ENCODE measurements around the gene STARD5. TPM values are rescaled to one million over a fixed set of nuclear protein-coding genes. Genes with fewer than 3 reads are reported as not detected.

STARD5 gene
- total and polyA plus RNA-seq, 2 donors = 15.9 to 25.5 TPM

DNA sequence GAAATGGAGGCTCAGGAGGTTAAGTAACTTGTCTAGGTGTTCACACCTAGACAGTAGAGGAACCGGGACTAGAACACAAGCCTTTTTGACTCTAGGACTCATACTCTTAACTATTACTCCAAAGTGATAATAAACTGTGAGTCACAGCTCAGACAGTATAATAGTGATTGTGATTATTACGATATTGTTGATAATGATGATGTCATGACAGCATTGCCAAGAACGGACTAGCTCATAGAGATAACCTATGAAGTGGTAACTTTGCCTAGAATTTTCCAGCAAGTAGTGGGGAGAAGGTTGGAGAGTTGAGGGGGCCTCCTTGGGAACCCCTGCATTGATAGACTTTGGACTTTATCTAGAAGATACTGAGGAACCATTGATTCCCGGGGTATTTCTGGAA lies 34.0 kb downstream of the STARD5 start:
- 83% methylated on average over 4 of the region's 4 CpGs for WGBS

GRCh38 chr15:81288616-81289015 lies 35.3 kb downstream of the STARD5 start:
- Histone ChIP-seq H3K36me3 (ENCODE audit: insufficient read depth) (no peaks in the 10 kb centered on the region), H3K4me3 (ENCODE audit: low read depth, low read length) (no peak overlapping the region), H3K27ac (ENCODE audit: low read depth) (no peak overlapping the region), H3K4me1 (ENCODE audit: insufficient read depth) (no peaks in the 10 kb centered on the region)
- no peak for DNase-seq (ENCODE audit: extremely low spot score)
- WGBS = 85% methylated on average over 8 of the region's 8 CpGs

More for the DNA sequence above, 34.0 kb downstream of the STARD5 start:
- DNase-seq (ENCODE audit: extremely low spot score) = no peak
- no peaks in the 10 kb centered on the region for H3K36me3 ChIP-seq (ENCODE audit: insufficient read depth)
- no peak overlapping the region for H3K27ac ChIP-seq (ENCODE audit: low read depth)
- H3K4me1 ChIP-seq (ENCODE audit: insufficient read depth) = no peaks in the 10 kb centered on the region
- H3K4me3 ChIP-seq (ENCODE audit: low read depth, low read length) = no peak overlapping the region

GRCh38 chr15:81288040-81288439 lies 35.9 kb downstream of the STARD5 start:
- H3K36me3 ChIP-seq (ENCODE audit: insufficient read depth) = no peaks in the 10 kb centered on the region
- WGBS = 97% methylated on average over 3 of the region's 3 CpGs
- no peak overlapping the region for H3K4me3 ChIP-seq (ENCODE audit: low read depth, low read length)
- H3K27ac ChIP-seq (ENCODE audit: low read depth) = no peak overlapping the region
- no peaks in the 10 kb centered on the region for H3K4me1 ChIP-seq (ENCODE audit: insufficient read depth)
- no peak for DNase-seq (ENCODE audit: extremely low spot score)

DNA sequence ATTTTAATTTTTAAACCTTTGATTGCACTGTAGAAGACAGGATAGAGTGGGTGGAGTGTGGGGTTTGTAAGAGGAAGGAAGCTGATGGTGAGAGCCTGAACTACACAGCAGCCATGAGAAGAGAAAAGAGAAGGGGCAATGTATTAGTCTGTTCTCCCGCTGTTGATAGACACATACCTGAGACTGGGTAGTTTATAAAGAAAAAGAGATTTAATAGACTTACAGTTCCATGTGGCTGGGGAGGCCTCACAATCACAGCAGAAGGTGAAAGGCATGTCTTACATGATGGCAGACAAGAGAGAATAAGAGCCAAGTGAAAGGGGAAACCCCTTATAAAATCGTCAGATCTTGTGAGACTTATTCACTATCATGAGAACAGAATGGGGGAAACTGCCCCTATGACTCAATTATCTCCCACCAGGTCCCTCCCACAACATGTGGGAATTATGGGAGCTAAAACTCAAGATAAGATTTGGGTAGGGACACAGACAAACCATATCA lies 37.3 kb downstream of the STARD5 start:
- Histone ChIP-seq H3K4me3 (ENCODE audit: low read depth, low read length) (no peak overlapping the region), H3K27ac (ENCODE audit: low read depth) (no peak overlapping the region), H3K4me1 (ENCODE audit: insufficient read depth) (no peaks in the 10 kb centered on the region), H3K36me3 (ENCODE audit: insufficient read depth) (no peaks in the 10 kb centered on the region)
- WGBS = 87% methylated on average over 2 of the region's 2 CpGs
- DNase-seq (ENCODE audit: extremely low spot score) = no peak

DNA sequence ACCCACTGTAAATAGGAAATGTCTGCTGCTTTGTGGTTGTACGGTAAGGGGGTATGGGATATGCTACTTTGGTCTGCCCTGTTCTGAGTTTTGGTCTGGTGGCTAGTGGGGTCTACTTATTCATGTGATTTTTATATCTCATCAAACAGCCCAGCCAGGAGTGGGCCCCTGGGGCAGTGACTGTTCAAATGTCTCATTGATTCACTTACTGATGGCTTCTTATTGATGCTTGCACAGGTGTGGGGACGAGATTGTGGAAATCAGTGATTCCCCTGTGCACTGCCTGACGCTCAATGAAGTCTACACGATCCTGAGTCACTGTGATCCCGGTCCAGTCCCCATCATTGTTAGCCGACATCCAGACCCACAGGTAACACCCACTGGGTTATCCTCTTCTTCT lies 38.5 kb downstream of the STARD5 start:
- no peak overlapping the region for H3K4me3 ChIP-seq (ENCODE audit: low read depth, low read length)
- 96% methylated on average over 6 of the region's 6 CpGs for WGBS
- H3K4me1 ChIP-seq (ENCODE audit: insufficient read depth) = no peaks in the 10 kb centered on the region
- no peak for DNase-seq (ENCODE audit: extremely low spot score)
- H3K36me3 ChIP-seq (ENCODE audit: insufficient read depth) = no peaks in the 10 kb centered on the region
- H3K27ac ChIP-seq (ENCODE audit: low read depth) = no peak overlapping the region

GRCh38 chr15:81284256-81285031 lies 39.5 kb downstream of the STARD5 start:
- Histone ChIP-seq H3K4me1 (ENCODE audit: insufficient read depth) (peaks cover 3% of the 10 kb centered on the region), H3K27ac (ENCODE audit: low read depth) (no peak overlapping the region), H3K36me3 (ENCODE audit: insufficient read depth) (no peaks in the 10 kb centered on the region), H3K4me3 (ENCODE audit: low read depth, low read length) (no peak overlapping the region)
- 65% methylated on average over 5 of the region's 5 CpGs for WGBS
- DNase-seq (ENCODE audit: extremely low spot score) = no peak

GRCh38 chr15:81282911-81283310 lies 41.0 kb downstream of the STARD5 start:
- H3K27ac ChIP-seq (ENCODE audit: low read depth) = no peak overlapping the region
- H3K36me3 ChIP-seq (ENCODE audit: insufficient read depth) = no peaks in the 10 kb centered on the region
- DNase-seq (ENCODE audit: extremely low spot score) = no peak
- H3K4me1 ChIP-seq (ENCODE audit: insufficient read depth) = peaks cover 3% of the 10 kb centered on the region
- no peak overlapping the region for H3K4me3 ChIP-seq (ENCODE audit: low read depth, low read length)
- WGBS = 95% methylated on average over 5 of the region's 5 CpGs

DNA sequence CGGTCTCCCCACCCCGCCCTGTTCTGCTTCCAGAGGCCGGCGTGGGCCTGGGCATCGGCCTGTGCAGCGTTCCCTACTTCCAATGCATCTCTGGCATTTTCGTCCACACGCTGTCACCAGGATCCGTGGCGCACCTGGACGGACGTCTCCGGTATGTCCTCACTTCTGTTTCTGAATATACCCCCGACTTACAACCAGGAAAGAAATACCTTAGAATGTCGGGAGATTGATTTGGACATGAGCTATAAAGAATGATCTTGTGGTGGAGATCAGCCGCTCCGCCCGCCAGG lies 41.4 kb downstream of the STARD5 start:
- H3K4me1 ChIP-seq (ENCODE audit: insufficient read depth) = peaks cover 3% of the 10 kb centered on the region
- 92% methylated on average over 18 of the region's 18 CpGs for WGBS
- DNase-seq (ENCODE audit: extremely low spot score) = no peak
- no peaks in the 10 kb centered on the region for H3K36me3 ChIP-seq (ENCODE audit: insufficient read depth)
- no peak overlapping the region for H3K4me3 ChIP-seq (ENCODE audit: low read depth, low read length)
- no peak overlapping the region for H3K27ac ChIP-seq (ENCODE audit: low read depth)

DNA sequence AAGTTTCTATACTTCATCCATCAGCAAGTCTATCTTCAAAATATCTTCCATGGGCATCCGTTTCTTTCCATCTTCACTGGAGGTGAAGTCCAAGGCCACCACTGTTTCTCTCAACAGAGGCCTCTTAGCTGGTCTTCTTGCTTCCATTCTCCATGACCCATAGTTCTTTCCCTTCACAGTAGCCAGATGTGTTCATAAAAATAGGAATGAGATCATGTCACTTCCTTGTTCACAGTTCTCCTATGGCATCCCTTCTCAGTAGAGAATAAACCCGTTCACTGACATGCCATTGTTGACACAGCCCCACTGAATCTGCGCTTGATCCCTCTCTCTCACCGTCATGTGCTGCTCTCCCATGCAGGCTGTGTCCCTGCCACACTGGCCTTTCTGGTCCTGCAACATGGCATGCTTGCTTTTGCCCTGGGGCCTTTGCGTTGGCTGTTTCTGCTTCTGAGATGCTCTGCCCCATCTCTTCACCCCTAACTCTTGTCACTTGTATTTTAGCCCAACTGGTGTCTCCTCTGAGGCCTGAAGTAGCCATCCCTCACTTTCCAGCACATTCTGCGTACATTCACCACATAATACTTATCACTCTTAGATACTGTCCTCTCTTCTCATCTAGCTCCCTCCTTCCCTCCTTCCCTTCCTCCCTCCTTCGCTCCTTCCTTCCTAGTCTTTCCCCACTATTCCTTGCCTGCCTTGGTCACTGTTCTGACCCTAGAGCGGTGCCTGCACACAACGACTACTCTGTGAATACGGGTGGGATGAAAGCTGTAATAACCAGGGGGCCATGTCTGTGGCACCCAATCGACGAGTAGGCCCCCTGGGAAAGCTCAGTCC lies 42.0 kb downstream of the STARD5 start:
- no peaks in the 10 kb centered on the region for H3K36me3 ChIP-seq (ENCODE audit: insufficient read depth)
- 91% methylated on average over 12 of the region's 12 CpGs for WGBS
- DNase-seq (ENCODE audit: extremely low spot score) = no peak
- H3K4me3 ChIP-seq (ENCODE audit: low read depth, low read length) = no peak overlapping the region
- no peak overlapping the region for H3K27ac ChIP-seq (ENCODE audit: low read depth)
- H3K4me1 ChIP-seq (ENCODE audit: insufficient read depth) = peaks cover 3% of the 10 kb centered on the region

- Histone ChIP-seq H3K36me3 (ENCODE audit: insufficient read depth) (no peaks in the 10 kb centered on the region), H3K27ac (ENCODE audit: low read depth) (no peak overlapping the region), H3K4me3 (ENCODE audit: low read depth, low read length) (no peak overlapping the region), H3K4me1 (ENCODE audit: insufficient read depth) (peaks cover 3% of the 10 kb centered on the region)
- no peak for DNase-seq (ENCODE audit: extremely low spot score)
- 95% methylated on average over 3 of the region's 3 CpGs for WGBS
Measured at GRCh38 chr15:81281456-81281735, 42.5 kb downstream of the STARD5 start.

DNA sequence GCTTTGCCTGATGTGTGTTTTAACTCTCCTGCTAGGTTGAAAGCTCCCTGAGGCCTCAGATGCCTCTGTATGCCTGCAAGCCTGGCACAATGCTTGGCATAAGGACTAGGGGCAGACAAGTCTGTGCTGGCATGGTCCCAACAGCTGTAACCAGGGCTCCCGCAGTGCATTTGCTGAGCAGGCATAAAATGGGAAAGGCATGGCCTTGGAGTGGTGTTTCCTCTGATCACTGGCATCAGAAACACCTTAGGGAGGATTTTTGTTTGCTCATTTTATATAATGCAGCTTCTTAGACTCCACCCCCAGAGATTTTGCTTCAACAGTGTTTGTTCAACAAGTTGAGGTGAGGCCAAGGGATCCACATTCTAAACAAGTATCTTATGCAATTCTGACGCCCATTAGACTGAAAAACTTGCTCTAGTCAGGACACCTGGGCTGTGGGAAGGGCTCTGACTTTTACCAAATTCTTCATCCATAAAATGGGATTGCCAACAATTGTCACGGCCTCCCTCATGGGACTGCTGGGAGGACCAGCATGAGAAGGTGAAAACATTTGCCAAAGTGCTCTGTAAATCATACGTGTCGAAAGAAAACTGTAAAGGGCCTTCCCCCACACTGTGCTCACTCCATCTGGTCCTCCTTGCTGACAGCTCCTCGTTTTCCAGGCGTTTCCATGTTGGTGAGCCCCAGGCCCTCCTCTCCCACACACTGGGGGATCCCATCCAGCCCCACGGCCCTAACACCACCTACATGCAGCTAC lies 43.1 kb downstream of the STARD5 start:
- no peak overlapping the region for H3K4me3 ChIP-seq (ENCODE audit: low read depth, low read length)
- 77% methylated on average over 8 of the region's 8 CpGs for WGBS
- no peaks in the 10 kb centered on the region for H3K36me3 ChIP-seq (ENCODE audit: insufficient read depth)
- no peak overlapping the region for H3K27ac ChIP-seq (ENCODE audit: low read depth)
- peaks cover 3% of the 10 kb centered on the region for H3K4me1 ChIP-seq (ENCODE audit: insufficient read depth)
- DNase-seq (ENCODE audit: extremely low spot score) = no peak

DNA sequence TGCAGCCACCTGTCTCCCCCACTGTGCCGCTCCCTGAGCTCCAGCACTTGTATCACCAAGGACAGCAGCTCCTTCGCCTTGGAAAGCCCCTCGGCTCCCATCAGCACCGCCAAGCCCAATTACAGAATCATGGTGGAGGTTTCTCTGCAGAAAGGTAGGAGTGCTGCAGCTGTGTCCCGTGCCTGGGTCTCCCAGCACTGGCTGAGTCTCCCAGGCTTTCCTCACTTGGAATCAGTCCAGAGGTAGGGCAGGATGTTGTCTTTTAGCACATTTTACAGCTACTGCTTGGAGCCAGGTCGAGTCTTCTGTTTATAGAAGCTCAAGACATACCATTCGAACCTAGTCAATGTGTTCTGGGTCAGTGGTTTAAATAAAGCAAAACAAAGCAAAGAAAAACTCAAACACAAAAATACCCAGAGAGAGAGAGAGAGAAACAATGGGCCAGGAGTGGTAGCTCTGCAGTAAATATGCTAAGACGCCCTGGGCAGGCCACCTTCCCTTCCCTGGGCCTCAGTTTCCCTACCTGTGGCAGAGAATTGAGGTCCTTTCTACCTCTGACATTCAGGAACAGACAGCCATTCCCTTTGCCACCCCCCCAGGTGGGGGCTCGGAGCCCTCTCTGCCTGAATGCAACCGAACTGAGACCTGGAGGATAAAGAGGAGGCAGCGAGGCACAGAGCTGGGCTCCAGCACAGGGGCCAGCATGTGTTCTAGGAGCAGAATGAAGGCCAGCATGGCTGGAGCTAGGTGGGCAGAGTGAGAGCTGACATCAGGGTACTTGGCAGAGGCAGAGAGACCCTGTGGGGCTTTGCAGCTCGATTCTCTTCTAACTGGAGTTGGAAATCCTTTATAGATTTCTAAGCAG lies 44.1 kb downstream of the STARD5 start:
- Histone ChIP-seq H3K4me1 (ENCODE audit: insufficient read depth) (peaks cover 3% of the 10 kb centered on the region), H3K4me3 (ENCODE audit: low read depth, low read length) (no peak overlapping the region), H3K36me3 (ENCODE audit: insufficient read depth) (no peaks in the 10 kb centered on the region), H3K27ac (ENCODE audit: low read depth) (no peak overlapping the region)
- WGBS = 75% methylated on average over 12 of the region's 12 CpGs
- DNase-seq (ENCODE audit: extremely low spot score) = no peak
